Naive thymus-derived CD8-positive, alpha-beta T cell (primary cell): ENCODE data around the gene VAX1. TPM values are rescaled to one million over a fixed set of nuclear protein-coding genes. Genes with fewer than 3 reads are reported as not detected.

Experiments used
- microRNA-seq: library from miRNA; unstranded; fragments of <30 nt; microRNA quantifications from one replicate; pipeline ENCODE4 v1.2.0, GENCODE V29; 2022; ENCODE audit warnings: borderline microRNAs expressed
- polyA plus RNA-seq, 3 donors: library from polyadenylated mRNA; unstranded; fragments of 300-500 nt; fragmentation: Illumina TruSeq; gene quantifications; one replicate each; pipeline ENCODE4 v1.2.3, GENCODE V29; 2021
- total RNA-seq, 8 experiments: library from RNA in 2 of 8; stranded (reverse) in 2 of 8; gene quantifications; one replicate each; pipeline ENCODE4 v1.2.3 and lab custom pipeline; 2021 to 2026

The VAX1 gene
- total and polyA plus RNA-seq, 5 experiments from 2014 or later: not detected

Small RNA genes within 50 kb of the gene (microRNA-seq; reads per million reads assigned to microRNA genes)
- gene MIR3663: not detected

Other genes with a start within 250 kb of the VAX1 start
- gene SHTN1, start 133.1 kb downstream of the VAX1 start, total RNA-seq: under 1 TPM in 1 of 2 experiments, not detected in 1; 0.25 TPM
- not detected for gene SHTN1, start 133.1 kb downstream of the VAX1 start, polyA plus RNA-seq
- not detected for gene KCNK18, start 59.2 kb upstream of the VAX1 start, total RNA-seq
- gene KCNK18, start 59.2 kb upstream of the VAX1 start, polyA plus RNA-seq: not detected
- gene SLC18A2, start 102.8 kb upstream of the VAX1 start, total RNA-seq: not detected
- gene SLC18A2, start 102.8 kb upstream of the VAX1 start, polyA plus RNA-seq: 10 to 100 TPM in 1 of 3 donors, 1 to 10 TPM in 1, under 1 TPM in 1; 0.29 to 16.7 (median 1.5) TPM
- 10 to 100 TPM; 18.1 to 20.0 TPM for gene PDZD8, start 237.2 kb upstream of the VAX1 start, total RNA-seq
- gene PDZD8, start 237.2 kb upstream of the VAX1 start, polyA plus RNA-seq: 1 to 10 TPM; 7.4 to 9.2 (median 8.5) TPM